ENCODE results near the gene ADAMTS2. TPM values are rescaled to one million over a fixed set of nuclear protein-coding genes. Genes with fewer than 3 reads are reported as not detected.

Gene ADAMTS2
- total and polyA plus RNA-seq, 2 experiments from 2014 or later = 1.6 to 8.1 TPM

- no peak for ATAC-seq
- Mint-ChIP-seq H3K27me3 (ENCODE audit: insufficient read depth, low read depth, poor library complexity) (peaks cover 13% of the 10 kb centered on the region), H3K4me1 (peaks cover 17% of the 10 kb centered on the region), H3K4me3 (no peak overlapping the region), H3K9me3 (no peaks in the 10 kb centered on the region), H3K36me3 (ENCODE audit: low read depth) (no peaks in the 10 kb centered on the region; the same call in 2 of the 3 replicates), H3K27ac (no peak overlapping the region)
- Histone ChIP-seq H3K36me3 (ENCODE audit: insufficient read depth) (no peaks in the 10 kb centered on the region), H4K20me1 (replicated peaks; ENCODE audit: insufficient read depth) (no peaks in the 10 kb centered on the region), H3K79me2 (replicated peaks; ENCODE audit: insufficient read depth) (no peaks in the 10 kb centered on the region), H3K27me3 (ENCODE audit: insufficient read depth) (no peaks in the 10 kb centered on the region), H3K4me2 (no peak overlapping the region), H3F3A (replicated peaks; ENCODE audit: low read depth) (no peaks in the 10 kb centered on the region), H3K4me3 (no peak overlapping the region), H3K27ac (ENCODE audit: low read depth) (no peak overlapping the region), H2AFZ (no peak overlapping the region), H3K4me1 (ENCODE audit: insufficient read depth) (peaks cover 4% of the 10 kb centered on the region; the same call in 1 of the 2 replicates), H3K9me2 (ENCODE audit: insufficient read depth) (no peaks in the 10 kb centered on the region)
- no peak for DNase-seq (ENCODE audit: low spot score)
- no peak for TF ChIP-seq STAT1 (IDR thresholded peaks at IDR 0.05; ENCODE audit: unreplicated experiment)
- no peak for TF ChIP-seq EZH2 (IDR thresholded peaks at IDR 0.05; ENCODE audit: low read depth, unreplicated experiment)
- TF ChIP-seq REST (IDR thresholded peaks at IDR 0.05; ENCODE audit: unreplicated experiment) = no peak
These were observed 150.3 kb downstream of the ADAMTS2 start for GRCh38 chr5:179194941-179195381.

DNA sequence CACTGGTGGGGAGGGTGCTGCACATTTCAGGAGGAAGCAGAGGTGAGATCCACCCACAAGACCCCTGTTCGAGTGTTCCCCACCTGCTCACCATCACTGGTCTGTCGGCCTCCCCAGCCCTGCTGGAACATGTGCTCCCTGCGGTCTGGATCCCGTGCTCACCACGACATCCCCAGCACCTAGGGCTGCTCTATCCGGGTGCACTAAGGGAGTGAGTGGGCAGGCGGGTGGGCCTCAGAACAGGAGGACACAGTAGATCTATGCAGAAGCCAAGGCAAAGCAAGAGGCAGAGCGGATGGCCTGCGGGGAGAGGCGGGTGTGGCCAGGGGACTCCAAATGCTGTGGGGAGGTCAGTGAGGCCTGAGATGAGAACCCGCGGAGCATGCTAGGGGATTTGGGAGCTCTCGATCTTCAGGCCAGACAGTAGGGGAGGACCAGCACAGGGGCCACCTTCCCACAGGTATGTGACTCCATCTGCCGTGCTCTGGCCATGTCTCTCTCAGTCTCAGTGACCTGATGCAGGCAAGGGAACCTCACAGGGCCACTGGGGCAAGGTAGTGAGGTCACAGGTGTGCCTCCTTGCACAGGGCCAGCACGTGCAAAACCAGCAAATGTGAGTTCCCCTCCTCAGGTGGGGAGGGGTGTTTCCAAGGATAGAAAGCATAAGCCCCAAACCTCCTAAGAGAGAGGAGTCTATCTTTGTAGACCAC, 150.9 kb downstream of the ADAMTS2 start:
- Histone ChIP-seq H3K9me2 (ENCODE audit: insufficient read depth) (no peaks in the 10 kb centered on the region), H3K4me2 (no peak overlapping the region), H3K4me1 (ENCODE audit: insufficient read depth) (peaks cover 4% of the 10 kb centered on the region; the same call in 1 of the 2 replicates), H3K27me3 (ENCODE audit: insufficient read depth) (no peaks in the 10 kb centered on the region), H3K79me2 (replicated peaks; ENCODE audit: insufficient read depth) (no peaks in the 10 kb centered on the region), H2AFZ (no peak overlapping the region), H4K20me1 (replicated peaks; ENCODE audit: insufficient read depth) (no peaks in the 10 kb centered on the region), H3K4me3 (no peak overlapping the region), H3K27ac (ENCODE audit: low read depth) (no peak overlapping the region), H3F3A (replicated peaks; ENCODE audit: low read depth) (no peaks in the 10 kb centered on the region), H3K36me3 (ENCODE audit: insufficient read depth) (no peaks in the 10 kb centered on the region)
- ATAC-seq (no peak), DNase-seq (ENCODE audit: low spot score) (no peak)
- no peaks in the 10 kb centered on the region for H3K9me3 Mint-ChIP-seq
- no peak overlapping the region for H3K27ac Mint-ChIP-seq
- peaks cover 19% of the 10 kb centered on the region for H3K4me1 Mint-ChIP-seq
- H3K36me3 Mint-ChIP-seq (ENCODE audit: low read depth) = no peaks in the 10 kb centered on the region; the same call in 2 of the 3 replicates
- no peak overlapping the region for H3K4me3 Mint-ChIP-seq
- peaks cover 13% of the 10 kb centered on the region for H3K27me3 Mint-ChIP-seq (ENCODE audit: insufficient read depth, low read depth, poor library complexity)
- TF ChIP-seq EZH2 (IDR thresholded peaks at IDR 0.05; ENCODE audit: low read depth, unreplicated experiment) (no peak), ZNF114 (CRISPR knock-in tag; IDR thresholded peaks at IDR 0.05) (no peak), CREB1 (CRISPR knock-in tag; IDR thresholded peaks at IDR 0.05; ENCODE audit: low read depth) (no peak), ZNF331 (CRISPR knock-in tag; IDR thresholded peaks at IDR 0.05; ENCODE audit: low read depth) (no peak), ZNF462 (CRISPR knock-in tag; IDR thresholded peaks at IDR 0.05) (no peak)

Data from GM23338 (cell line).